ENCODE data around the gene DBNL. TPM values are rescaled to one million over a fixed set of nuclear protein-coding genes. Genes with fewer than 3 reads are reported as not detected.
A peak's percentile ranks its signal among the peaks of the same experiment; 100 is the strongest.

DBNL gene
- total RNA-seq, 1 donor from 2014 or later = 154 TPM

GRCh38 chr7:44080686-44081265 is 36.3 kb downstream of the DBNL start:
- DNase-seq = no peak
- Mint-ChIP-seq H3K36me3 (ENCODE audit: unreplicated experiment) (peaks cover 6% of the 10 kb centered on the region), H3K27me3 (ENCODE audit: unreplicated experiment) (peaks cover 3% of the 10 kb centered on the region), H3K9me3 (ENCODE audit: unreplicated experiment) (peaks cover 9% of the 10 kb centered on the region), H3K27ac (ENCODE audit: unreplicated experiment) (peak overlapping the region; percentile 48), H3K4me1 (ENCODE audit: low read depth, unreplicated experiment) (peaks cover 5% of the 10 kb centered on the region), H3K4me3 (ENCODE audit: unreplicated experiment) (peak overlapping the region; percentile 88)
- TF ChIP-seq, protein P1, sequence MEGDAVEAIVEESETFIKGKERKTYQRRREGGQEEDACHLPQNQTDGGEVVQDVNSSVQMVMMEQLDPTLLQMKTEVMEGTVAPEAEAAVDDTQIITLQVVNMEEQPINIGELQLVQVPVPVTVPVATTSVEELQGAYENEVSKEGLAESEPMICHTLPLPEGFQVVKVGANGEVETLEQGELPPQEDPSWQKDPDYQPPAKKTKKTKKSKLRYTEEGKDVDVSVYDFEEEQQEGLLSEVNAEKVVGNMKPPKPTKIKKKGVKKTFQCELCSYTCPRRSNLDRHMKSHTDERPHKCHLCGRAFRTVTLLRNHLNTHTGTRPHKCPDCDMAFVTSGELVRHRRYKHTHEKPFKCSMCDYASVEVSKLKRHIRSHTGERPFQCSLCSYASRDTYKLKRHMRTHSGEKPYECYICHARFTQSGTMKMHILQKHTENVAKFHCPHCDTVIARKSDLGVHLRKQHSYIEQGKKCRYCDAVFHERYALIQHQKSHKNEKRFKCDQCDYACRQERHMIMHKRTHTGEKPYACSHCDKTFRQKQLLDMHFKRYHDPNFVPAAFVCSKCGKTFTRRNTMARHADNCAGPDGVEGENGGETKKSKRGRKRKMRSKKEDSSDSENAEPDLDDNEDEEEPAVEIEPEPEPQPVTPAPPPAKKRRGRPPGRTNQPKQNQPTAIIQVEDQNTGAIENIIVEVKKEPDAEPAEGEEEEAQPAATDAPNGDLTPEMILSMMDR (IDR thresholded peaks at IDR 0.05; ENCODE audit: partially characterized antibody, unreplicated experiment) = no peak

DNA sequence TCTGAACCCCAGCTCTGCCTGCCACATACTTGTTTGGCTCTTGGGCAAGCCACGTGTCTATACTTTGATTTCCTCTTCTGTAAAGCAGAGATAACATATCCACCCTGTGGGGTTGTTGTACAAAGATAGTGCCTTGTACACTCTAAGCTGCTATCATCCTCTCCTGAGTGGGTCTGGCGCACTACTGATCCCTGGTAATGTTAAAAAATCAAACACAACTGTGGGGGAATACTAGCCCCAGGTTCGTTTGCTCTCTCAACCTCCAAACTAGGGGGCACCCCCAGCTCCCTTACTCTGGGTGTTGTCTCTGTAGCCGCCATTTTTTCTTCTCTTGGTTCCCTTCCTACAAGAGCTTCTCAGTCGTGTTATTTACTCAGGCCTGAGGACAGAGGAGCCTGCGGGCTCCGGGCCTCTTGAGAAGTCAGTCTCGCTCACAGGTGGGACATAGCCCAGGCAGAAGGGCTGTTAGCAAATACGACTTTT is 36.8 kb downstream of the DBNL start:
- Mint-ChIP-seq H3K4me3 (ENCODE audit: unreplicated experiment) (peak overlapping the region; percentile 88), H3K27ac (ENCODE audit: unreplicated experiment) (peak overlapping the region; percentile 38), H3K27me3 (ENCODE audit: unreplicated experiment) (peaks cover 3% of the 10 kb centered on the region), H3K4me1 (ENCODE audit: low read depth, unreplicated experiment) (peaks cover 5% of the 10 kb centered on the region), H3K9me3 (ENCODE audit: unreplicated experiment) (peaks cover 9% of the 10 kb centered on the region), H3K36me3 (ENCODE audit: unreplicated experiment) (peaks cover 6% of the 10 kb centered on the region)
- TF ChIP-seq, protein P1 (IDR thresholded peaks at IDR 0.05; ENCODE audit: partially characterized antibody, unreplicated experiment) = no peak
- no peak for DNase-seq

GRCh38 chr7:44082541-44083207 is 38.2 kb downstream of the DBNL start:
- H3K36me3 Mint-ChIP-seq (ENCODE audit: unreplicated experiment) = peaks cover 4% of the 10 kb centered on the region
- H3K27me3 Mint-ChIP-seq (ENCODE audit: unreplicated experiment) = peaks cover 6% of the 10 kb centered on the region
- peaks cover 9% of the 10 kb centered on the region for H3K9me3 Mint-ChIP-seq (ENCODE audit: unreplicated experiment)
- DNase-seq = peak; percentile 97
- TF ChIP-seq, protein P1 (IDR thresholded peaks at IDR 0.05; ENCODE audit: partially characterized antibody, unreplicated experiment) = no peak
- peak overlapping the region; percentile 78 for H3K4me3 Mint-ChIP-seq (ENCODE audit: unreplicated experiment)
- H3K4me1 Mint-ChIP-seq (ENCODE audit: low read depth, unreplicated experiment) = peaks cover 5% of the 10 kb centered on the region
- H3K27ac Mint-ChIP-seq (ENCODE audit: unreplicated experiment) = peak overlapping the region; percentile 38

- peaks cover 5% of the 10 kb centered on the region for H3K4me1 Mint-ChIP-seq (ENCODE audit: low read depth, unreplicated experiment)
- H3K27ac Mint-ChIP-seq (ENCODE audit: unreplicated experiment) = no peak overlapping the region
- peak overlapping the region; percentile 21 for H3K4me3 Mint-ChIP-seq (ENCODE audit: unreplicated experiment)
- TF ChIP-seq, protein P1 (IDR thresholded peaks at IDR 0.05; ENCODE audit: partially characterized antibody, unreplicated experiment) = no peak
- DNase-seq = no peak
- H3K27me3 Mint-ChIP-seq (ENCODE audit: unreplicated experiment) = peaks cover 8% of the 10 kb centered on the region
- peaks cover 9% of the 10 kb centered on the region for H3K9me3 Mint-ChIP-seq (ENCODE audit: unreplicated experiment)
- no peaks in the 10 kb centered on the region for H3K36me3 Mint-ChIP-seq (ENCODE audit: unreplicated experiment)
Observed at GRCh38 chr7:44083796-44084195, 39.3 kb downstream of the DBNL start.

GRCh38 chr7:44084701-44085100 is 40.2 kb downstream of the DBNL start:
- peaks cover 5% of the 10 kb centered on the region for H3K4me1 Mint-ChIP-seq (ENCODE audit: low read depth, unreplicated experiment)
- peaks cover 8% of the 10 kb centered on the region for H3K27me3 Mint-ChIP-seq (ENCODE audit: unreplicated experiment)
- TF ChIP-seq, protein P1 (IDR thresholded peaks at IDR 0.05; ENCODE audit: partially characterized antibody, unreplicated experiment) = no peak
- DNase-seq = no peak
- no peak overlapping the region for H3K4me3 Mint-ChIP-seq (ENCODE audit: unreplicated experiment)
- H3K27ac Mint-ChIP-seq (ENCODE audit: unreplicated experiment) = no peak overlapping the region
- no peaks in the 10 kb centered on the region for H3K36me3 Mint-ChIP-seq (ENCODE audit: unreplicated experiment)
- H3K9me3 Mint-ChIP-seq (ENCODE audit: unreplicated experiment) = peaks cover 9% of the 10 kb centered on the region

Data from glutamatergic neuron (in vitro differentiated cells).